Glomerular endothelial cell (primary cell): ENCODE results near the gene SDCCAG8. TPM values are rescaled to one million over a fixed set of nuclear protein-coding genes. Genes with fewer than 3 reads are reported as not detected.

Experiments
- DNase-seq: peaks from one replicate; pipeline ENCODE4 v3.0.0-alpha.2; 2011; ENCODE audit warnings: low read depth, low spot score; ENCODE audit errors: extremely low read depth
- total RNA-seq: library from RNA; depleted of rRNA; stranded (reverse); fragments of >200 nt; gene quantifications from 2 replicates; pipeline ENCODE4 v1.2.3, GENCODE V29; 2015

Gene SDCCAG8
- total RNA-seq, 1 donor from 2014 or later, result 37.5 TPM

DNA sequence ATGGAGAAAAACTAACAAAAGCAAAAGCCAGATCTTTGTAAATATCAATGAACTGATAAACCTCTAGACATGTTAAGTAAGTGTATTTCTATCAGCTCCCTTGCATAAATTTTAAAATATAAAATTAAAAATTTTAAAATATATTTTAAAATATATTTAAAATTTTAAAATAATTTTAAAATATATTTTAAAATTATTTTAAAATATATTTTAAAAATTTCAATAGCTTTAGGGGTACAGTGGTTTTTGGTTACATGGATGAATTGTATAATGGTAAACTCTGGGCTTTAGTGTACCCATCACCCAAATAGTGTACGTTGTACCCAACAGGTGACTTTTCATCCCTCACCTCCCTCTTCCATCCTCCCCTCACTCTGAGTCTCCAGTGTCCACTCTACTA is 279.2 kb downstream of the SDCCAG8 start:
- no peak for DNase-seq

DNA sequence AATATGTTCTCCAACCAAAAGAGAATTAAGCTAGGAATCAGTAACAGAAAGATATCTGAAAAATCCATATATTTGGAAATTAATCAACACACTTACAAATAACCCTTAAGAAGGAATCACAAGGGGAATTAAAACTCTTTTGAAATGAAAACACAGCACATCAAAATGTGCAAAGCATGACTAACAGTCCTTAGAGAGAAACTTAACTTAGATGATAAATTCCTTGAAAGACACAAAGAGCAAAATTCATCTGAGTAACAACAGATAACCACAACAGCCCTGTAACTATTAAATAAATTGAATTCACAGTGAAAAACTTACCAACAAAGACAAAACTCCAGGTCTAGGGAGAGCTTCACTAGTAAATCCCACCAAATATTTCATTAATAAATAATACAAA is 283.8 kb downstream of the SDCCAG8 start:
- DNase-seq, result no peak

- no peak for DNase-seq
These were observed 287.0 kb downstream of the SDCCAG8 start for GRCh38 chr1:243542739-243543415.

DNA sequence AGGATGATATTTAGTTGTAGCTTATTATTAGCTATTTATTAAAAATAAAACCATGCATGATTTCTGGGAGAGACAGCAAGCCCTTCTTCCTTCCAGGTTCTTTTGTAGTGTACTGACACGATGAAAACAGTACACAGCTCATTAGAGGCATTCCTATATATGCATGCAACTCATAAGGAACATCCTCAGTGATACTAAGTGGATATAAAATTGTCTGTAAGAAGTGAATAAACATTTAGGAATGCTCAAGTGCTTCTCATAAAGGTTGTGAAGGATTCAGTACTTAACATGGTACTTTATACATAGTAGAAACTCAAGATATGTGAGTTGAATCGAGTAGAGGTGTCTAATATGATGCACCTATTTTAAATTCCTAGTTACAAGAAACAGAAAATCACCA is 287.7 kb downstream of the SDCCAG8 start:
- no peak for DNase-seq

GRCh38 chr1:243546457-243546856 is 290.6 kb downstream of the SDCCAG8 start:
- DNase-seq, result no peak

- DNase-seq, result no peak
These were observed 292.1 kb downstream of the SDCCAG8 start for GRCh38 chr1:243547891-243548290.

GRCh38 chr1:243548516-243548915 is 292.7 kb downstream of the SDCCAG8 start:
- no peak for DNase-seq

DNA sequence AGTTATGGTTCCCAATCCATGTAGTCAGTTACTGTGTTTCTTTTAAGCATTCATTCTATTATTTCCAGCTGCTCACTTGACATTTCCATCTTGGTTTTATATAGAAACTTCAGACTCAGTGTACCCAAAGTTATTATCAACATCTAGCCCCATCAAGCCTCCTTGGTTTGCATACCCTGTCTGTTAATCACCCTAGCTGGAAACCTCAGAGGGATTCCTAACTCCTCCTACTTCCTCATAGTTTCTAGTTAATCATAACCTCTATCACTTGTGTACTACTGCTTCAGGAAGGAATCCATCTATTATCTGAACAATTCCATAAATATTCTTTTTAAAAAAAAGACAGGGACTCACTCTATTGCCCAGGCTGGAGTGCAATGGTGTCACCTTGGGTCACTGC is 293.3 kb downstream of the SDCCAG8 start:
- DNase-seq, result no peak

Other genes with a start within 250 kb of the SDCCAG8 start
- 100 and 128 TPM in 2 replicates for gene CEP170, start 760 bp upstream of the SDCCAG8 start, total RNA-seq